SK-MEL-5 (cell line): ENCODE measurements around the gene CDC14A. TPM values are rescaled to one million over a fixed set of nuclear protein-coding genes. Genes with fewer than 3 reads are reported as not detected.

Source experiments
- DNase-seq: peaks from one replicate; pipeline ENCODE4 v3.0.0-alpha.2; 2016; ENCODE audit warnings: low read depth, low spot score
- in situ Hi-C: cut with HindIII; loops from 2 replicates; pipeline ENCODE4 v1.10.0; 2016; ENCODE audit warnings: low sequenced_read_pairs, high pct_unique_total_duplicates, low pct_unique_long_range_greater_than_20kb
- total RNA-seq: library from RNA; depleted of rRNA; stranded (reverse); fragments of >200 nt; shearing (Covaris generic); gene quantifications from 2 replicates; pipeline ENCODE4 v1.2.3, GENCODE V29; 2014

CDC14A gene
- total RNA-seq, 1 experiment from 2014 or later: 5.8 TPM

- DNase-seq: peak; percentile 16
- in situ Hi-C loops: loop anchor here (25.0 kb wide), 1 partner anchor 407 kb away; no protein-coding TSS in a partner anchor
These were observed 103.3 kb downstream of the CDC14A start for GRCh38 chr1:100455478-100456072.

GRCh38 chr1:100456880-100457279 lies 104.6 kb downstream of the CDC14A start:
- in situ Hi-C loops: loop anchor here (25.0 kb wide), 1 partner anchor 405 kb away; no protein-coding TSS in a partner anchor
- DNase-seq: no peak

DNA sequence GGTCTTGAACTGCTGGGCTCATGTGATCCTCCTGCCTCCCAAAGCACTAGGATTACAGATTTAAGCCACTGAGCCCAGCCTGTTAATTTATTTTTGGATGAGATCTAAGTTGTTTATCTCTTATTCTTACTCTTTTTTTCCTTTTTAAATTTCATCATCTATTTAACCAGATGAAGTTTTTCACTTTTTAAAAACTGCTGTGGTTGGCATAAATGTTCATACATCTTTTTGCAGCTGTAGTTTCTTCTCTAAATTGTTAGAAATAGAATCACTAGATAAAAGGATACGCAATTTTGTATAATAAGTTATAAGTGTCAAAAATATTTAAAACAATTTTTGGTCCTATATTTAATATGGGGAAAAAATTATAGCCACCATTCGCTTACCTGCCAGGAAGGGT lies 105.4 kb downstream of the CDC14A start:
- in situ Hi-C loops: loop anchor here (25.0 kb wide), 1 partner anchor 405 kb away; no protein-coding TSS in a partner anchor
- no peak for DNase-seq

DNA sequence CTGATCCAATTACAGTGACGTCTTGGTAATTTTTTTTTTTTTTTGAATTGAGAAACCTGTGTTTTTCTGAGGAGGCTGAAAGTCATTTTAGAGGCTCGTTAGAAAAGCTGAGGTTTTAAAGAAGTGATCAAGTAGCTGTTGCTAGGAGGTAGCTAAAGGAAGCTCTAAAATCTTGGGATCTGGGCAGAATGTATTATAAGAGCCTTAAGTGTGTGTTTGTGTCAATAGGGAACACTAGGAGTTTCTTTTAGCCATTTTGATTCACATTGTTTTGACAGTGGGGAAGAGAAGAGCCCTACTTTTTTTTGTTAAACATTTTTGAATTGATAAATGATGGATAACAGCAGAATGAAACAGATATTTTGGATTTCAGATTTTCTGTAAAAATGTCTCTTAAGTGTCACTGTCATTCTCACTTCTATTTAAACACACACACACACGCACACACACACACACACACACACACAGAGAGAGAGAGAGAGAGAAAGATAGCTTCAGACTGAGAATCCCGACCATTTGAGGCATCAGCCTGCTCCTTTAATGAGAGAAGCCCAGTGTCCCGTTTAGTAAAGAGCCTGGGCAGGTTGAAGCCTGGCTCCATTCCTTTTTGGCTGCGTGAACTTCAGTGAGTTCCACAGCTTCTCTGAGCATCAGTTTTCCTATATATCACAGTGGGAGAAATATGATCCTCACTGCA lies 106.5 kb downstream of the CDC14A start:
- in situ Hi-C loops: loop anchor here (25.0 kb wide), 1 partner anchor 403 kb away; no protein-coding TSS in a partner anchor
- DNase-seq: no peak

DNA sequence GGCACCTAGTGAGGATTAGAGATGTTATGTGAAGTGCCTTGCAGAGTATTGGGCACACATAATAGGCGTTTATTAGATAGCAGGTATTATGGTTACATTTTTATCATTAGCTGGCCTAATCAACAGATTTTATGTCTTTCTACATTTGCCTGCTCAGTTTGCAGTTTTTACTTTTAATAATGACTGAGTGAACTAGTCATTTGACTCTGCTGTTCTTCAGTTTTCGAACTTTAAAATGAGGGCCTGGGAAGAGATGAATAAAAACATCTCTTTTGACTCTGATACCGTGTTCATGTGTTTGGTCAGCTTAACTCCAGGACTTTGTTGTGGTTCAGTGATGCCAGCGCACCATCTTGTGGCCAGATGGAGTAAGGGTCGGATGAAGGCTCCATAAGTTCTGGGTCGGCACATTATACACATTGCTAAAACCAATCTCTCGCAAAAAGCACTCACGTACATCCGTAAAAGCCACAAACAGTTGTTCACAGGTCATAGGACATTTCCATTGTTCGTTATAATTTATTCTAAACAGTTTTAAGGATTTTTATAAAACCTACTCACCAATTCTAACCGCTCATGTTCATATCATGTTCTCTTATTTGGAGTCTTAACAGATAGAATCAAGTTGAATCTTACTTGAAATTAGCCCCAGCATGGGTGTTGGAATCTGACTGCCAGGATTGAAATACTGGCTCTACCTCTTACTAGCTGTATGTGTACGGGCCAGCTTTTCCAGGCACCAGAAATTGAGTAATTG lies 107.2 kb downstream of the CDC14A start:
- in situ Hi-C loops: loop anchor here (25.0 kb wide), 1 partner anchor 403 kb away; no protein-coding TSS in a partner anchor

DNA sequence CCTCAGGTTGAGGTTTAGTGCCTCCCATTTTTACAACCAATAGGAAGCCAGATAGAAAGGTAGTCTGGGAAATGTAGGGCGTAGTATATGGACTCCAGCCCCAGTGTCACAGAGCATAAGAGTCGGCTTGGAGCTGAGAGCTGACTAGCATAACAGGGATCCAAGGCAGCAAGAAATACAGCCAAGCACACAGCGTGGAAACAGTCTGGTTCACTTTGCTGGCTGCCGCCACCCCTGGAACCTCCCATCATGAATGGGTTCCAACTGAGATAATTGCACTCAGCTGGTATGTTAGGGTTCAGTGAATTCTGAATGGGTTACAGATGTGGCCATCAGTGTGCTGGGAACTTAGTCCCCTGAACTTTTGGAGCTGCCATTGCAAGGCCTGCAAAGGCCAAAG lies 108.9 kb downstream of the CDC14A start:
- in situ Hi-C loops: loop anchor here (25.0 kb wide), 1 partner anchor 401 kb away; no protein-coding TSS in a partner anchor

More for the DNA sequence above, 107.2 kb downstream of the CDC14A start:
- DNase-seq: peak; percentile 77

DNA sequence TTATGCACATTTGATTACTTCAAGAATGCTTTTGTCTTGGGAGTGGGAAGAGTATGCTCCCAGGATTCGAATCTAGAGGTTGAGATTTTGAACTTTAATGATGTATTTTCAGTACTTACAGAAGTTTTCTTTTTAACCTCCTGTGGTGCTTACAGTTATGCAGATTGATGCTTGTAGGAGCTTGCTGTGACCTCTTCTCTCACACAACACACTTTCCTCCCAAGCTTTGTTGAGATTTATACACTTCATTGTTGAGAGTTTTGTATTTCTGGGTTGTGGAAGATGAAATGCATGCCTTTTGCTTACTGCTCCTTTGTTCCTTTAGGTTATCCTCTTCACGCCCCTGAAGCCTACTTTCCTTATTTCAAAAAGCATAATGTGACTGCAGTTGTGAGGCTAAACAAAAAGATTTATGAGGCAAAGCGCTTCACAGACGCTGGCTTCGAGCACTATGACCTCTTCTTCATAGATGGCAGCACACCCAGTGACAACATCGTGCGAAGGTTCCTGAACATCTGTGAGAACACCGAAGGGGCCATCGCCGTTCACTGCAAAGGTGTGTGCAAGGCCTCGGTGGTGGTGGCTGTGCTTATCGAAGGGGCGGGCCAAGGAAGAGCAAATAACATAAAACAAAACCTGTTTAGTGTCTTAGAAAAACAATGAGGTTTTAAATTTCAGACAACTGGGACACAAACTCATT lies 110.2 kb downstream of the CDC14A start:
- no peak for DNase-seq
- in situ Hi-C loops: loop anchor here (25.0 kb wide), 1 partner anchor 400 kb away; no protein-coding TSS in a partner anchor

More for the DNA sequence above, 108.9 kb downstream of the CDC14A start:
- DNase-seq: no peak

DNA sequence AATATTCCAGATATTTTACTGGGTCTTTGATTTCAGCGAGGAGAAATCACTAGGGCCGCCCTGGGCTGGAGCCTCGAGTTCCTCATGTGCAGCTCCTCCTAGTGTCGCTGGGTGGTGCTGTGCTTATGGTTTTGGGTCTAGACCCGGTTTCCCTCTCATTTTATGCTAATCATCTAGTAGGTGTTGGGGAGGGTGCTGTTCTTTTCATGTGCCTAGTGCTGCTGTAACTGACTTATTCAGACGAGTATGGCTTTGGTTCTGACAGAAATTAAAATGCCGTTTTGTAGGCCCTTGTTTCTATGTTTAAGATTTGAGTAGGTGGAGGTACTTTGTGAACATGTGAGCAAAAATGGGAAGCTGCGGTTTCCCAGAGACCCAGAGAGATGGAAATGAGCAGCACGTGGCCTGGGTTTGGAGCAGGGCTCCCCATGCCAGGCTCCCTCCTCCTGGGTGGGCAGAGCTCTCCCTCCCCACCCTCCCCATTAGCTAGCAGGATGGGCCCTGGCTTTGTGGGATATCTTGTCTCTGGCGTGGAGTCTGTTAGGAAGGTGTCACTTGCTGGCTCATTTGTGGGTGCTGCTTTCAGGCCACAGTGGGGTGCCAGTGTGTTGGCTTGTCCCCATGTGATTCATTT lies 111.6 kb downstream of the CDC14A start:
- in situ Hi-C loops: loop anchor here (25.0 kb wide), 1 partner anchor 398 kb away; no protein-coding TSS in a partner anchor
- peak; percentile 74 for DNase-seq

- DNase-seq: no peak
- in situ Hi-C loops: loop anchor here (25.0 kb wide), 1 partner anchor 393 kb away; no protein-coding TSS in a partner anchor
These were observed 117.3 kb downstream of the CDC14A start for GRCh38 chr1:100469578-100469977.

GRCh38 chr1:100474834-100475233 lies 122.5 kb downstream of the CDC14A start:
- DNase-seq: no peak
- in situ Hi-C loops: loop anchor here (25.0 kb wide), 1 partner anchor 387 kb away; no protein-coding TSS in a partner anchor

DNA sequence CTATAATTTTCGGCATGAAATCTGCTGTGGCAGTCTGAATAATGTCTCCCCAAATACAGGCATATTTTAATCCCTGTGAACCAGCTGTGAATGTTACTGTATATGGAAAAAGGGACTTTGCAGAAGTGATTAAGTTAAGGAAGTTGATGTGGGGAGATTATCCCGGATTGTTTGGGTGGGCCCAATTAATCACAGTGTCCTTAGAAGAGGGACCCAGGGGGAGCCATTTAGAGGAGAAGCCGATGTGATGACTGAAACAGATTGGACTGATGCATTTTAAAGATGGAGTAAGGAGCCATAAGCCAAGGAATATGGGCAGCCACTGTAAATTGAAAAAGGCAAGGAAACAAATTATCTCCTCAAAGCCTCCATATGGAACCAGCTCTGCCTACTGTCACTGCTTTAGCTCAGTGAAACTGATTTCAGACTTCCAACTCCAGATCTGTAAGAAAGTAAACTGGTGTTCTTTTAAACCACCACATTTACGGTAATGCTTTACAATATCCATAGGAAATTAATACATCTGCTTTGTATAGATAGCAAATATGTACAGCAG lies 124.5 kb downstream of the CDC14A start:
- in situ Hi-C loops: no loop called here
- no peak for DNase-seq

DNA sequence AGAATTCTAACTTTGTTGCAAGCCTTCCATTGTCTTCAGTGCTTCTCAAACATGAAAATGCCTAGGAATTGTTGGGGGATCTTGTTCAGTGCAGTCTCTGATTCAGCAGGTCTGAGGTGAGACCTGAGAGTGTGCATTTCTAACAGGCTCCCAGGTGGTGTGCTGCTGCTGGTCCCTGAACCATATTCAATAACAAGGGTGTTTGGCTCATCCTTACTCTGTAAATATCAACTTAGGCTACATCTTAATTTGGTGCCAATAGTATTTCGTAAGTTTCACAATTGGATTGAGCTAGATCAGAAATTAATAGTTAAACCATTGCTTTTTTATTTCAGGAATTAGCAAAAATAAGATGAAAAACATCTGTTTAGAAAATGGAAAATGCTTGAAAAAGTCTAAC lies 126.5 kb downstream of the CDC14A start:
- in situ Hi-C loops: no loop called here
- DNase-seq: no peak

GRCh38 chr1:100479620-100480338 lies 127.5 kb downstream of the CDC14A start:
- DNase-seq: no peak
- in situ Hi-C loops: no loop called here

DNA sequence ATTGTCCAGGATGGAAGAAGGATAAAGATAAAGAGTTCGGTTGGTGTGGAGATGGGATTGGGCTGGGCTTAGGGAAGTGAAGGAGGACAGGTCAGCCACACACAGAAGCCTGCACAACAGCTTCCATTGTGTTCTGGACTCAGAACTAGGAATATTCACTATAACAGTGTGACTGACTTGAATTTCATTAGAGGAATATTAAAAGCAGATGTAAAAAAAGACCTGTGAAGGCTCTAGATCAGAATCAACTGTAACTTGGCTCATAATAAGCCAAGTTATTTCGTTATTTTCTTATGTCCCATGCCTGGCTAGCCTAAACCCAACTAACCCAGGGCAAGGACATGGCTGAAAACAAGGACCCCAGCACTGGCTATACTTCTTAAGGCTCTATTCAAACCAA lies 129.0 kb downstream of the CDC14A start:
- no peak for DNase-seq
- in situ Hi-C loops: no loop called here

DNA sequence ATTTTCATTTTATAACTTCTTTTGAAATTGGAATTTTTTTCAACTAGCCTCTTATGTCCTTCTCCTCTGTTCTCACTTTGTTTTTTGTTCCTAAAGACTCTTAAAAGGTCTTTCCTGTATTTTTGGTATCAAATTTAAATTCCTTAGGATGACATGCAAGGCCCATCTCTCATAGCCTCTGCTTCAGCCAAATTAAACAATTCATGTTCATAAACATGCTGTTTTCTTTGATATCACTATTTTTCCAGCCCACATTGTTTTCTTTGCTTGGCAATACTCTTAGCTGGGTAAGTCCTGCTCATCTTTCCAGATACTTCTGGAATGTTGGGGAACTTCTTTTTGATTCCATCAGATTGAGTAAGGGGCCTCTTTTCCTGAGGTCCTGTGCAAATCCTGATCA lies 129.9 kb downstream of the CDC14A start:
- DNase-seq: no peak
- in situ Hi-C loops: no loop called here

- DNase-seq: no peak
- in situ Hi-C loops: no loop called here
These were observed 130.4 kb downstream of the CDC14A start for GRCh38 chr1:100482748-100483147.
